HG02759 (cell line): ENCODE measurements around the gene TEKT1.
"Not testable (repeated sequence)": the region's sequence is repeated elsewhere in the genome, so short reads cannot be mapped to it uniquely, and the experiment has no call there.

ENCODE experiments used
- ATAC-seq: cut with Tn5 transposase; IDR thresholded peaks from one replicate; pipeline ENCODE4 v1.9.1; 2021; ENCODE audit warnings: mild to moderate bottlenecking, moderate library complexity; ENCODE audit not compliant: unreplicated experiment

Gene TEKT1

DNA sequence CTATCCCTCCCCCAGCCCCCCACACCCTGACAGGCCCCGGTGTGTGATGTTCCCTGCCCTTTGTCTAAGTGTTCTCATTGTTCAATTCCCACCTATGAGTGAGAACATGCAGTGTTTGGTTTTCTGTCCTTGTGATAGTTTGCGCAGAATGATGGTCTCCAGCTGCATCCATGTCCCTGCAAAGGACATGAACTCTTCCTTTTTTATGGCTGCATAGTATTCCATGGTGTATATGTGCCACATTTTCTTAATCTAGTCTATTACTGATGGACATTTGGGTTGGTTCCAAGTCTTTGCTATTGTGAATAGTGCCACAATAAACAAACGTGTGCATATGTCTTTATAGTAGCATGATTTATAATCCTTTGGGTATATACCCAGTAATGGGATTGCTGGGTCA, 15.2 kb downstream of the TEKT1 start:
- ATAC-seq, result not testable (repeated sequence)

- no peak for ATAC-seq
Measured at GRCh38 chr17:6815775-6816174, 15.8 kb downstream of the TEKT1 start.

DNA sequence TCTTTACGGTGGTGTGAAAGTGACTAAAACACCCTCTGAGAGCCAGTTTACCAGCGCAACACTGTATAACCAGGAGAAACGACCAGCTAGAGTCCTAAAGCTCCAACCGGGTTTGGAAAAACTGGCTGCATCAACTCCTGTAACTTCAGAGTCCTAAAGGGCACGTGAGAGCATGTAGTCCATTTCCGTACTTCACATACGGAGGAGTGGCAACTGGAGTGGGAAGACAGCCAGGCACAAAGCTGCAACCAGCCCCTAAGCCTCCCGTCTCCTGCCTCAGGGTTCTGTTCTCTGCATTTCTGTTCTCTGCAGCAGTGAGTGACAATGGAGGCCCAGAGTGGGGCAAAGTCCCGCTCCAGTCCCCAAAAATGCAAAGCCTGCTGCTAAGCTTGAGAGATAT, 19.2 kb downstream of the TEKT1 start:
- ATAC-seq, result no peak

- ATAC-seq, result no peak
Measured at GRCh38 chr17:6811510-6811909, 20.0 kb downstream of the TEKT1 start.

- ATAC-seq, result no peak
Measured at GRCh38 chr17:6800422-6801027, 31.0 kb downstream of the TEKT1 start.

DNA sequence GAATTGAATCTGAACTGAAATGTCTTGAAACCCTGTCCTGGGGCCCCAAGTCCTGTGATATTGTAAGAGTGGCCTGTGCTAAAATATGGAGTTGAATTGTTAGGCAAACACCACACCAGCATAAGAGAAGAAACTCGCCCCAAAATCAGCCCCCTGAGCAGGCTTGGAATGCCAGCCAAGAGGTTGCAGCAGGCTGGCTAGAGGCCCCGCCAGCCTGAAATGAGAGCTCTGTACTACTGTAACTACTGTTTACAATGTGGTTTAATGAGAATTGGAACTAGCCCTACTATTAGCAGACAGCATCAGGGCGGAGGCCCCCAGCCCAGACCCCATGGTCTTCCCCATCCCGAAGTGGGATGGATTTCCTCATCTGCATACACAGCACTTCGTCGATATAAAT, 31.8 kb downstream of the TEKT1 start:
- no peak for ATAC-seq

GRCh38 chr17:6797718-6798351, 33.7 kb downstream of the TEKT1 start:
- no peak for ATAC-seq

- no peak for ATAC-seq
Measured at GRCh38 chr17:6796887-6797490, 34.5 kb downstream of the TEKT1 start.

DNA sequence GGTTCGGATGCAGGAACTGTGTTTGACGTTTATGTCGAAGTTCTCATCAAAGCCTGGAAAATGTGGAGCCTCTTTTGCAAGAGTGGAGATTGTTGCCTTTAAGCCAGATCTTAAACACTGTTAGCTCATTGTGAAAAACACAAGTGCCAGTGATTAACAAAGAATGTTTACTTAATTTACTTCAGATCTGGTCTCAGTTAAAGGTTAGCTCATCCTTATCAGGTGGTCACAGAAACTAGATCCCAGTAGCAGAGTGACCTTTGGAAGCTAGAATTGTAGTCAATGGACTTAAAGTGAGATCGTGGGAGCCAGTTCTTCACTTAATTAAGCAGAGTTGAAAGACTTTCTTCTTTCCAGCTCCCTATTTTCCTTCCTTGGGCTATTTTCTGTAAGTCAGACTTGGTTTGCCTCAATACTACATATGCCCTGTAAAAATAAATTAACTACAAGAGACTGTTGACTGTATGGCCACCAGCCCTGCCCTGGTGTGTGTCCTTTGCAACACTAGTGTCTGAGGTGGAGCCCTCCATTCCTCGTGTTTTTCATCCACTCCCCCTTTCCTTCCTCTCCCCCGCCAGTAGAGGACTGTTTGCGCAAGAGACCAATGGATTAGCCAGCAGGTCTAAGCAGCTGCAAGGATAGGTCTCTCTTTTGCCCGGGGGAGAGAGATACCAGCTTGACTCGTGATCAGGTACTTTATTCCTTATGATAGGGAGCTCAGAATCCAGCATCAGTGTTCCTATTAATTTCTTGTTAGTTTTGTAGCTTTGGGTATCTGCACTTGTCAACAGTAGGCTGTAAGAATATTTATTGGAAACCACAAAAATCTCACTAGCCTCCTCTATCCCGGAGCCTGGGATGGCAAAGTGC, 35.3 kb downstream of the TEKT1 start:
- no peak for ATAC-seq

DNA sequence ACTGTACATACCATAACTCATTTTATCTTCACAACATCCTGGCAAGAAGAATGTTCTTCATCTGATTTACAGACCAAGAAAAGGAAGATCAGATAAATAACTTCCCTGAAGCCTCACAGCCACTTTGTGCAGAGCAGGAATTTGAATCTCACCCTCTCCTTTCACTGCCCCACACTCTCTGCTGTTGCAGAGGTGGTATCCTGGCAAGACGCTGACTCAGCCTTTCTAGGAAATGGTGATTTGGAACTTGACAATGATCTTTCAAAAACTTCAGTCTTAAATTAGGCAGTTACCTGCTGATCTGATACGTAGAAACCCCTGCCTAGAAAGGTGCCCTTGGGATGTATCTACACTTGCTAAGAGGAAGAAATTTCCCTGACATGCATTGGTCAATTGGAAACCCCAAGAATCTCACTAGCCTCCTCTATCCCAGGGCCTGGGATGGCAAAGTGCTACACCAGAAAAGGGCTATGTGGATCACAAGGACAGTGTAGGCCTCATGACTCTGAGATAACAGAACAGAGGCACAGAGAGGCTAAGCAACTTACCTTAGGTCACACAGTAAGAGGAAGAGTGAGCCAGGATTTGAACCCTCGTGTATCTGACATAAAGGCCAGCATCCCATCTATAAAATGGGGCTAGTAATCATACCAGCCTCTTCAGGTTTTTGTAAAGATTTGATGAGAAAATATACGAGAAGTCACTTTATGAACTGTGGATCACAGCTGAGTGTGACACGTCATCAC, 37.6 kb downstream of the TEKT1 start:
- no peak for ATAC-seq

DNA sequence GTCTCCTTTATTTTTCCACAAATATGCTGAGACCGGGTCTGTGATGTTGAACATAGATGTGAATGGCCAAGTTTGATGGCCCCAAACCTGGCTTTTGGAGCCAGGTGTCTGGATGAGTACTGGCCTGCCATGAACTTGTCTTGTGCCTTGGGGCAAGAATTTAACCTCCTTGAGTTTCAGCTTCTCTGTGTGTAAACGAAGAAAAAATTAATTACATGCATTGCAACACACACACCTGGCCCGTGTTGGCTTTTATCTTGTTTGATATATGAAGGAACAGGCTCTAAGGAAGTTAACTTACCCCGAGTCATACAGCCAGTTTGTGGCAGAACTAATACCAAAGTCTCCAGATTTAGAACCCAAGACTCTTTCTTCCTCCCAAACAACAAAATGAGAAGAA, 42.4 kb downstream of the TEKT1 start:
- ATAC-seq, result no peak

DNA sequence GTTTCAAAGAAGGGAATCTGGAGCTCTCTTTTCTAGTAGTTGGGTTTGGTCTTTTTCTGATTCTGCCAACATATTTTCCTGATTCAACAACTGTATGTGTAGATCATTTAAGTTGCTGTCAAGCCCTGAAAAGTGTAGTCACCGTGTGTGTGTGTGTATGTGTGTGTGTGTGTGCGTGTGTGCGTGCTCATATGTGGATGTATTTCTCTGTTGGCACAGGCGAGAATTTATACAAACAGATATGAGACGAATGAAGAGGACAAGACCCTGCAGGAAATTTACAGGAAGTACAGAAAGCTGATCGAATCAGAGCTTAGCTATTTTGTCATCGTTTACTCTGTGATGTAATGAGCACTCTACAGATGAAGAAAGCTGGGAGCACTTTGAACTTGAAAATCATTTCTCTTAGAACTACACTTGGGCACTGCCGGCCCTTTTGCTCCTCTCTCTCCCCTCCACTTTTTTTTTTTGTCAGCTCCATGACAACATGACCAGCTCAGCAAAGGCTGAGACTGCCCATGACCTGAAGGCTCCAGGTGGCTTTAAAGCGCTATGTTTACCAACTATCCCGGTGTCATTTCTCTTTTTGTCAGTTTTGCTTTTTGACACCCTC, 44.3 kb downstream of the TEKT1 start:
- ATAC-seq, result no peak

DNA sequence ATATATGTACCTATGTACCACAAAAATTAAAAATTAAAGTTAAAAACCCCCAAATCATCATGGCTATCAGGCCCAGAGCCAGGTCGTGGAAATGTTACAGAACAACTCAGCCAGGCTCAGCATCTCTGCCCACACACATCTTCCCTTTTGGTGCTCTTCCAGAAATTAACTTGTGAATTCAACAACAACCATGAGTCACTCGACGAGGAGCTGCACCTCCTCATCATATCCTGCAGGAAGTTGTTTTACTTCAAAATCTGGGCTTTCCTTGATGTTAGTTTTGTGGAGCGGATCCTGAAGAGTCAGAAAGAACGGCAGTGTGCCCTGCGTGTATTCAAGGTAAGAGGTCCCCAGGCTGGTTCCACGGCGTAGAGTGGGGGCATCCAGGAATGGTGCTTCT, 44.9 kb downstream of the TEKT1 start:
- no peak for ATAC-seq

DNA sequence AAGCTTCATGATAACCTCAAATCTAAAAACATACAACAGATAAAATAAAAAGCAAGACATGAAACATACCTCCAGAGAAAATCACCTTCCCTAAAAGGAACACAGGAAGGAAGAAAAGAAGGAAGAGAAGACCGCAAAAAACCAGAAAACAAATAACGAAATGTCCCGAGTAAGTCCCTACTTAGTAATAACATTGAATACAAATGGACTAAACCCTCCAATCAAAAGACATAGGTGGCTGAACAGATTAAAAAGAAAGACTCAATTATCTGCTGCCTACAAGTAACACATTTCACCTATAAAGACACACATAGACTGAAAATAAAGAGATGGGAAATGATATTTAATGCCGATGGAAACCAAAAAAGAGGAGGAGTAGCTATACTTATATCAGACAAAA, 49.3 kb downstream of the TEKT1 start:
- ATAC-seq, result no peak

GRCh38 chr17:6780886-6781285, 50.6 kb downstream of the TEKT1 start:
- ATAC-seq, result no peak

DNA sequence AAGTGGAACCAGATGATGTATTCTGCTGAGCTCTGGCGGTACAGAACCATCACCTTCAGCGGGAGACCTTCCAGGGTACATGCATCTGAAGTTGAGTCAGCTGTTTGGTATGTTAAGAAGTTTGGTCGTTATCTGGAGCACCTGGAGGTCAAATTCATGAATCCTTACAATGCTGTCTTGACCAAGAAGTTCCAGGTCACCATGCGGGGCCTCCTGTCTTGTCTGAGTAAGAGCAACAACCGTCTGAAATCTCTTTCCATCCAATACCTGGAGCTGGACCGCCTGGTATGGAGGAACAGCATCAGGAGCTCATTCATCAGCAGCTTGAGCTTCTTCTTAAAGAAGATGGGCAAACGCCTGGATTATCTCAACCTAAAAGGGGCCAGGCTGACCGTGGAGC, 51.5 kb downstream of the TEKT1 start:
- no peak for ATAC-seq

GRCh38 chr17:6779411-6779810, 52.1 kb downstream of the TEKT1 start:
- ATAC-seq, result no peak

DNA sequence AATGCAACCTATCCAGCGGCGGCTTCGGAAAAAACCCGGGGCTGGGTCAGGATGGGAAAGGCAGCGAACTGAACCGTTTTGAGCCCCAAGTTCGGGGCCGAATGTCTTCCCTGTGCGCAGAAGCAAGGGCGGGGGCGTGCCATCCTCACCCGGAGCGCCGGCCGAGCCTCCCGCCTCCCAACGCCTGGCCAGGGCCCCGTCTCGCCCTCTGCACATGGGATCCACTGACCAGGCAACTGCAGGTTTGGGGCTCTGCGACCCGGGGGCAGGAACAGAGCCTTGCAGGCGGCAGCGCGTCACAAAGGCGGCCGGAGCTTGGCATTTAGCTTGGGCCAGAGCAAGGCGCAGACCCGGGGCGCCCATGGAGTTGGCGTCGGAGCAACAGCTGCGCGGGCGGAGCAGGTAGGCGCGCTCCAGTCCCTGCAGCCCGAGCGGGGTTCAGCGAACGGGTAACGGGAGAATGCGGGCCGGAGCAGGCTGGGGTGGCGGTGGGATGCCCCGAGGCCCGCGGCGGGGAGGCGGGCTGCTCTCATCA, 55.6 kb downstream of the TEKT1 start, which contains the start of gene FBXO39:
FBXO39 (plus strand) TSS at position 345 of the 535 bp plus-strand sequence. CDS start 3,654 bp downstream, outside the sequence.
- ATAC-seq, result no peak

DNA sequence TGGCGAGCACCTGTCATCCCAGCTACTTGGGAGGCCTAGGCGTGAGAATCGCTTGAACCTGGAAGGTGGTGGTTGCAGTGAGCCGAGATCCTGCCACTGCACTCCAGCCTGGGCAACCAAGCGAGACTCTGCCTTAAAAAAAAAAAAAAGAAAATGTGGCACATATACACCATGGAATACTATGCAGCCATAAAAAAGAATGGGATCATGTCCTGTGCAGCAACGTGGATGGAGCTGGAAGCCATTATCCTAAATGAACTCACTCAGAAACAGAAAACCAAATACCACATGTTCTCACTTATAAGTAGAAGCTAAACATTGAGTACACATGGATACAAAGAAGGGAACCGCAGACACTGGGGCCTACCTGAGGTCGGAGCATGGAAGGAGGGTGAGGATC, 56.6 kb downstream of the TEKT1 start:
- not testable (repeated sequence) for ATAC-seq

- ATAC-seq, result no peak
Measured at GRCh38 chr17:6772016-6772415, 59.5 kb downstream of the TEKT1 start.
